ENCODE measurements around the gene USP48. TPM values are rescaled to one million over a fixed set of nuclear protein-coding genes. Genes with fewer than 3 reads are reported as not detected.

The USP48 gene
- total and polyA plus RNA-seq, 2 donors (not counting 1 experiment from before 2014, with no cell fraction given): 34.1 to 45.6 TPM

GRCh38 chr1:21665711-21666575 is 117.0 kb downstream of the USP48 start:
- DNase-seq (ENCODE audit: low read depth in 2 of 2): no peak
- H3K27me3 ChIP-seq (ENCODE audit: control insufficient read depth, insufficient read depth, low read length): peaks cover 46% of the 10 kb centered on the region
- no peak overlapping the region for H3K27ac ChIP-seq (ENCODE audit: insufficient read depth, low read length)
- TF ChIP-seq EZH2 (IDR thresholded peaks at IDR 0.05; ENCODE audit: low read length, missing control alignments): no peak
- TF ChIP-seq, protein P1, sequence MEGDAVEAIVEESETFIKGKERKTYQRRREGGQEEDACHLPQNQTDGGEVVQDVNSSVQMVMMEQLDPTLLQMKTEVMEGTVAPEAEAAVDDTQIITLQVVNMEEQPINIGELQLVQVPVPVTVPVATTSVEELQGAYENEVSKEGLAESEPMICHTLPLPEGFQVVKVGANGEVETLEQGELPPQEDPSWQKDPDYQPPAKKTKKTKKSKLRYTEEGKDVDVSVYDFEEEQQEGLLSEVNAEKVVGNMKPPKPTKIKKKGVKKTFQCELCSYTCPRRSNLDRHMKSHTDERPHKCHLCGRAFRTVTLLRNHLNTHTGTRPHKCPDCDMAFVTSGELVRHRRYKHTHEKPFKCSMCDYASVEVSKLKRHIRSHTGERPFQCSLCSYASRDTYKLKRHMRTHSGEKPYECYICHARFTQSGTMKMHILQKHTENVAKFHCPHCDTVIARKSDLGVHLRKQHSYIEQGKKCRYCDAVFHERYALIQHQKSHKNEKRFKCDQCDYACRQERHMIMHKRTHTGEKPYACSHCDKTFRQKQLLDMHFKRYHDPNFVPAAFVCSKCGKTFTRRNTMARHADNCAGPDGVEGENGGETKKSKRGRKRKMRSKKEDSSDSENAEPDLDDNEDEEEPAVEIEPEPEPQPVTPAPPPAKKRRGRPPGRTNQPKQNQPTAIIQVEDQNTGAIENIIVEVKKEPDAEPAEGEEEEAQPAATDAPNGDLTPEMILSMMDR (conservative IDR thresholded peaks at IDR 0.05 in 1 of 2, IDR thresholded peaks at IDR 0.05 in 1 of 2; ENCODE audit: low read depth in 1 of 2, low read length in 2 of 2): no peak
- no peaks in the 10 kb centered on the region for H3K4me1 ChIP-seq (ENCODE audit: control insufficient read depth, extremely low read depth, insufficient read depth, low read length)
- H3K4me3 ChIP-seq (replicated peaks in 1 of 4; ENCODE audit: control extremely low read depth in 1 of 4, insufficient read depth in 1 of 4, low read depth in 3 of 4, low read length in 4 of 4): no peak overlapping the region
- no peak overlapping the region for H3K9ac ChIP-seq (ENCODE audit: insufficient read depth, low read length)
- H3K36me3 ChIP-seq (ENCODE audit: control insufficient read depth, insufficient read depth, low read length): no peaks in the 10 kb centered on the region
- no peak overlapping the region for H2AFZ ChIP-seq (ENCODE audit: low read length)
- H4K20me1 ChIP-seq (ENCODE audit: control insufficient read depth, extremely low read depth, insufficient read depth, low read length): no peaks in the 10 kb centered on the region
- H3K79me2 ChIP-seq (ENCODE audit: control insufficient read depth, insufficient read depth, low read length): no peaks in the 10 kb centered on the region
- no peak overlapping the region for H3K4me2 ChIP-seq (ENCODE audit: extremely low read depth, insufficient read depth, low read length)
- H3K9me3 ChIP-seq (ENCODE audit: control insufficient read depth, insufficient read depth, low read depth, low read length): no peaks in the 10 kb centered on the region

- no peak for DNase-seq (ENCODE audit: low read depth in 2 of 2)
- Histone ChIP-seq H3K27ac (ENCODE audit: insufficient read depth, low read length) (no peak overlapping the region), H3K4me3 (replicated peaks in 1 of 4; ENCODE audit: control extremely low read depth in 1 of 4, insufficient read depth in 1 of 4, low read depth in 3 of 4, low read length in 4 of 4) (no peak overlapping the region), H3K27me3 (ENCODE audit: control insufficient read depth, insufficient read depth, low read length) (peaks cover 37% of the 10 kb centered on the region), H3K36me3 (ENCODE audit: control insufficient read depth, insufficient read depth, low read length) (no peaks in the 10 kb centered on the region), H3K9me3 (ENCODE audit: control insufficient read depth, insufficient read depth, low read depth, low read length) (no peaks in the 10 kb centered on the region), H3K79me2 (ENCODE audit: control insufficient read depth, insufficient read depth, low read length) (no peaks in the 10 kb centered on the region), H3K4me2 (ENCODE audit: extremely low read depth, insufficient read depth, low read length) (no peak overlapping the region), H4K20me1 (ENCODE audit: control insufficient read depth, extremely low read depth, insufficient read depth, low read length) (no peaks in the 10 kb centered on the region), H3K4me1 (ENCODE audit: control insufficient read depth, extremely low read depth, insufficient read depth, low read length) (no peaks in the 10 kb centered on the region), H3K9ac (ENCODE audit: insufficient read depth, low read length) (no peak overlapping the region), H2AFZ (ENCODE audit: low read length) (no peak overlapping the region)
- TF ChIP-seq, protein P1 (conservative IDR thresholded peaks at IDR 0.05 in 1 of 2, IDR thresholded peaks at IDR 0.05 in 1 of 2; ENCODE audit: low read depth in 1 of 2, low read length in 2 of 2): no peak
- no peak for TF ChIP-seq EZH2 (IDR thresholded peaks at IDR 0.05; ENCODE audit: low read length, missing control alignments)
Observed at GRCh38 chr1:21664806-21665588, 118.0 kb downstream of the USP48 start.
